M059J (cell line): ENCODE measurements around the gene SPG21. TPM values are rescaled to one million over a fixed set of nuclear protein-coding genes. Genes with fewer than 3 reads are reported as not detected.

Experiments used
- DNase-seq: peaks from one replicate; pipeline ENCODE4 v3.0.0-alpha.2; 2012; ENCODE audit warnings: low read depth
- total RNA-seq: library from RNA; depleted of rRNA; stranded (reverse); fragments of >200 nt; shearing (Covaris generic); gene quantifications from 2 replicates; pipeline ENCODE4 v1.2.3, GENCODE V29; 2014; rRNA removed

Gene SPG21
- total RNA-seq, 1 experiment from 2014 or later: 94.8 TPM

DNA sequence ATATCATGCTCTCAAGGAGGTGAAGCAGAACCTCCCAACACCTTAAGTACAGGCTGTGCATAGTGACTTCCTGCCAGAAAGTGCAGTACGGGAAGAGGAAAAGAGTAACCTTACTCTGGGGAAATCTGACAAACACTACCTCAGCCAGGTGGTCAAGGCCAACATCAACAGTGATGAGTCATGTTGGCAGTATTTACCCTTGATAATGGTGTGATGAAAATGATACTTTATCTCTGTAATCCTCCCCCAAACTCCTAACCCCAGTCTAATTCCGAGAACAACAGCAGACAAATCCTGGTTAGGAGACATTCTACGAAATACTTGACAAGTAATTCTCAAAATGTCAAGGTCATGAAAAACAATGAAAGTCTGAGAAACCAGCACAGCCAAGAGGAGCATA is 51.5 kb downstream of the SPG21 start:
- DNase-seq: peak; percentile 14

DNA sequence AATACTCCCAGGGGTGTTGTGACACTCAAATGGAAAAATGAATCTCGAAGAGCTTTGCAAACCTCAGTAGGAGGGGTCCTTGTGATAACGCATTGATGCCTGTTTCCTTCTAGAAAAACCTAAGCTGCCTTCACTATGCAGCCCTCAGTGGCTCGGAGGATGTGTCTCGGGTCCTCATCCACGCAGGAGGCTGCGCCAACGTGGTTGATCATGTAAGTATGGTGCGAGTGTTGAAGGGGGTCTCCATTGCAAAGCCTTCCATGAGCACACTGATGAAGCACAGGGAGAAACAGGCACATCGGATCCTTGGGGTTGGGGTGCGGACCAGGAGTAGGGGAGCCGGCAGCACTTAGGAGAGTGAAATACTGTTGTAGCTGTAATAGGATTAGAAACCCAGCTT is 55.7 kb downstream of the SPG21 start:
- no peak for DNase-seq

- DNase-seq: no peak
Measured at GRCh38 chr15:64931381-64931780, 58.3 kb downstream of the SPG21 start.

- peak; percentile 42 for DNase-seq
Measured at GRCh38 chr15:64930778-64931371, 58.8 kb downstream of the SPG21 start.

- DNase-seq: no peak
Measured at GRCh38 chr15:64930019-64930652, 59.6 kb downstream of the SPG21 start.

DNA sequence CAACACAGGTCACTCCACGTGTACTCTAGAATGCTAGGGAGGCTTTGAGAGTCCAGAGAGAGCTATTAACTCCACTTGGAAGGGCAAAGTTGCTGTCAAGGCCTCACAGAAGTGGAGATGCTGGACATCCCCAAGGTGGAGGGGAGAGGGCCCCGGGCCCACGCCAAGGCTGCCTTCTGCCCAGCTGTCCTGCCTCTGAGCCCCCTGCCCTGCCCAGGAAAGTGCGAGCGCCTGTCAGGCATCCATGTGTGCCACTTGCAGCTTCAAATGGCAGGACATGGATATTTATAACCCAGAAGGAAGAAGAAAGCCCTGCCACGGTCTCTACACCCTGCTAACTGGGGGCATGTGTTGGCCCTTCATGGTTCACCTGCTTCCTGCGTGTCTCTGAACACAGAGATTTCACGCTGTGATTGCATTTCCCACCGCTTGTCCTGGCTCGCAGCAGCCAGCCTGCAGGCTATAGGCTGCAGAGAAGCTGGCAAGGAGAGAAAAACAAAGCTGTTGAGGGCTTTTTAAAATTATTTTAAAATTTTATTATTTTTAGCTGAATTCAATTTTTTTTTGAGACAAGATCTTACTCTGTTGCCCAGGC is 61.0 kb downstream of the SPG21 start:
- DNase-seq: no peak

GRCh38 chr15:64926661-64927060 is 63.1 kb downstream of the SPG21 start:
- no peak for DNase-seq

- DNase-seq: no peak
Measured at GRCh38 chr15:64925335-64926330, 64.1 kb downstream of the SPG21 start.

DNA sequence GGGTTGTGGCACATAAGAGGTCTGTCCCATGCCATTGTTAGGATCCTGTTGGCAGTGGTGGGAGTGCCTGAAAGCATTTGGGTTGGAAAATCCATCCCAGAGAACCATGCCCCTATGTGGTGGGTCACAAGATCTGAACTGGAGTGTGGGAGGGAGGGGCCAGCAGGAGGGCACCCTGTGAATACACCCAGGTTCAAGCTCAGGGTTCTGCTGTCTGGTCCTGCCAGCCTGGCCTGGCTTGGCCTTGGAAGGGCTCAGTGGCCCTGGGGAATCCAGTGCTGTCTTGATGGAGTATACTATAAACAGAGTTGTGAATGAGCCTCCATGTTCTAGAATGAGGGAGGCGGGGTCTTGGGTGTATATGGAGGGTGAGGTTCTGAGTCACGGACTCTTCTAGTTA is 66.2 kb downstream of the SPG21 start:
- no peak for DNase-seq

GRCh38 chr15:64921711-64922110 is 68.0 kb downstream of the SPG21 start:
- DNase-seq: no peak

DNA sequence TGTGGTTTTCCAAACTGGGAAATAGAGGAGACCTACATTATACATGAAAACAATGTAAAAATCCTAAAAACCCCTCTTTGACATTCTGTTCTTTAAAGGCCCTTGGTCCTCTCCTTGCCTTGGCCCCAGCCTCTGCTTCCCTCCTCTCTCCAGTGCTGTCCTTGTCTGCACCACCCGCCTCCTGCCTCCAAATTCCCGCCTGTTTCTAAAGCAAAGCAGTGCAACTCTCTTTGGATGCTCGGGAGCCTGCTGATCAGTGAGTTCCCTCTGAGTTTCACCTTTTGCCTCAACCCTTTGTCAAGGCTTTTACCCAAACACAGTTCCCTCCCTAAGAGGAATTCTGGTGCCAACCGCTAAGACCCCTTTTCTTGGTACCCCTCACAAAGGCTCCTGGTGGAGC is 70.0 kb downstream of the SPG21 start:
- no peak for DNase-seq

GRCh38 chr15:64917211-64917610 is 72.5 kb downstream of the SPG21 start:
- DNase-seq: no peak

- DNase-seq: no peak
Measured at GRCh38 chr15:64916365-64916764, 73.3 kb downstream of the SPG21 start.

DNA sequence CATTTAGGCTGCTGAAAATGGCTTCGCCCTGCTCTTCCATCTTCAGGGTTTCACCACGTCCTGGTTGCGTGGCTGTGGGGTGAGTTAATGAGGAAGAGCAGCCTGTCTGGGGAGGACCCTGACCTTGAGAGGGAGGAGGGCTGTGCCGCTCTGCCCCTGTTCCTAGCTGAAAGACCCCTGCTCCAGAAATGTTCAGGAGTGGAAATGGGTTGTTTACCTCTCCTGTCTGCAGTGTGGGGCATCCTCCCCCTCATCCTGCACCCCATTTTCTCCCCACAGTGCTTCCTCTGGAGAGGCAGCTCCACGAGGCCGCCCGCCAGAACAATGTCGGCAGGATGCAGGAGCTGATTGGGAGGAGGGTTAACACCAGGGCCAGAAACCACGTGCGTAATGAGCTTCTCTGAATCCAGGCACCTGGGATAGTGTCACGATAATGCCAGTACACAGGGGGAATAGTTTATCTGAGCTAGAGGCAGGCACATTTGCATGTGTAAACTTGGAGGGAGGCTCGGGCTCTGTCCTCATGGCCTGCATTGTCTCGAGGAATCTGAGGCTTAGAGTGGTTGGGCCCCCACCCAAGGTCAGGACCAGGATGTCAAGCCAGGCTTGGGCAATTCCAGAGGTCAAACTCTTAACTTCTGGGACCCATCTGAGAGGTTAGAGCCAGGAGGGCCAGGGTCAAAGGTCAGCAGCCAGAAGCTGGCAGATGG is 74.0 kb downstream of the SPG21 start:
- no peak for DNase-seq

Other genes with a start within 250 kb of the SPG21 start
- gene RBPMS2, start 214.3 kb downstream of the SPG21 start, total RNA-seq: 0.91 TPM in 1 of 2 replicates, not detected in the other
- 9.0 and 11.1 TPM in 2 replicates for gene PIF1, start 164.3 kb downstream of the SPG21 start, total RNA-seq
- 8.7 and 14.0 TPM in 2 replicates for gene PLEKHO2, start 148.0 kb downstream of the SPG21 start, total RNA-seq
- 2.1 and 2.3 TPM in 2 replicates for gene ANKDD1A, start 78.0 kb downstream of the SPG21 start, total RNA-seq
- gene MTFMT, start 39.7 kb upstream of the SPG21 start, total RNA-seq: 19.9 and 21.2 TPM in 2 replicates
- not detected in 2 replicates for gene SLC51B, start 55.5 kb upstream of the SPG21 start, total RNA-seq
- not detected in 2 replicates for gene RASL12, start 78.1 kb upstream of the SPG21 start, total RNA-seq
- not detected in 2 replicates for gene KBTBD13, start 86.8 kb upstream of the SPG21 start, total RNA-seq
- gene UBAP1L, start 125.3 kb upstream of the SPG21 start, total RNA-seq: 0.10 and 0.12 TPM in 2 replicates
- gene PDCD7, start 143.9 kb upstream of the SPG21 start, total RNA-seq: 9.2 and 14.5 TPM in 2 replicates
- gene CLPX, start 195.4 kb upstream of the SPG21 start, total RNA-seq: 22.7 and 27.7 TPM in 2 replicates
- gene CILP, start 221.6 kb upstream of the SPG21 start, total RNA-seq: 0.02 TPM in 1 of 2 replicates, not detected in the other